Esophagus muscularis mucosa (tissue), 4 donors: ENCODE measurements around the gene CTNNA1. TPM values are rescaled to one million over a fixed set of nuclear protein-coding genes. Genes with fewer than 3 reads are reported as not detected.

ENCODE experiments used
- DNase-seq: peaks from one replicate; pipeline ENCODE4 v3.0.0-alpha.2; 2017; ENCODE audit errors: extremely low spot score
- H3K27ac ChIP-seq, 4 donors: fragments of 200-600 bp; sonication (generic); replicated peaks in 1 of 4; 1 replicate in 3 of 4; 2 replicates in 1 of 4; pipeline ENCODE4 v1.5.1; 2016 to 2019; ENCODE audit warnings: mild to moderate bottlenecking in 1 of 4
- H3K27me3 ChIP-seq, 4 donors: fragments of 200-600 bp; sonication (generic); one replicate each; pipeline versions ENCODE4 v1.5.1 to v1.6.0; 2016 to 2019
- H3K36me3 ChIP-seq, 4 donors: fragments of 200-600 bp; sonication (generic); one replicate each; pipeline ENCODE4 v1.5.1; 2016 to 2019
- H3K4me1 ChIP-seq, 4 donors: fragments of 200-600 bp; sonication (generic); one replicate each; pipeline ENCODE4 v1.5.1; 2016 to 2019
- H3K4me3 ChIP-seq, 4 donors: fragments of 200-600 bp; sonication (generic); 1 replicate in 2 of 4; 2 replicates in 2 of 4; pipeline ENCODE4 v1.5.1; 2016 to 2019; ENCODE audit warnings: mild to moderate bottlenecking in 4 of 4, moderate library complexity in 1 of 4
- H3K9me3 ChIP-seq, 4 donors: fragments of 200-600 bp; sonication (generic); 1 replicate in 3 of 4; 2 replicates in 1 of 4; pipeline ENCODE4 v1.5.1; 2016 to 2019
- EP300 ChIP-seq: sonication (generic); formaldehyde crosslinking; IDR thresholded peaks from one replicate; pipeline ENCODE4 v1.6.1; 2017; ENCODE audit warnings: antibody characterized with exemption
- POLR2A ChIP-seq: fragments of 450-650 bp; IDR thresholded peaks from one replicate; pipeline ENCODE4 v1.6.1; 2017; ENCODE audit warnings: antibody characterized with exemption, moderate library complexity, mild to moderate bottlenecking, low read depth
- POLR2AphosphoS5 ChIP-seq, 2 donors: sonication (generic); formaldehyde crosslinking; IDR thresholded peaks; one replicate each; pipeline ENCODE4 v1.6.1; 2017; ENCODE audit warnings: antibody characterized with exemption in 2 of 2
- WGBS: methylation state at CpG from one replicate; pipeline ENCODE4 v1.1.5; 2018; 5-methylcytosine and 5-hydroxymethylcytosine counted together
- intact Hi-C: fragments of 100-400 bp; cut with DNase I; formaldehyde crosslinking; loops from one replicate; pipeline ENCODE4 v1.15.1; 2023
- total RNA-seq, 4 donors: library from RNA; depleted of rRNA; stranded (reverse); fragments of >200 nt; gene quantifications; one replicate each; pipeline versions ENCODE4 v1.1.0 to v1.2.1, GENCODE V29; 2016
- TF ChIP-seq, protein P1 (sequence below), 3 experiments: fragments of 200-600 bp in 2 of 3; fragments of 450-650 bp in 1 of 3; sonication (generic) in 2 of 3; IDR thresholded peaks; one replicate each; pipeline ENCODE4 v1.5.1; 2017 to 2019; ENCODE audit warnings: antibody characterized with exemption in 3 of 3, mild to moderate bottlenecking in 2 of 3, moderate library complexity in 1 of 3

Gene CTNNA1
- total RNA-seq, 4 donors from 2014 or later, result 335 to 423 (median 369) TPM

DNA sequence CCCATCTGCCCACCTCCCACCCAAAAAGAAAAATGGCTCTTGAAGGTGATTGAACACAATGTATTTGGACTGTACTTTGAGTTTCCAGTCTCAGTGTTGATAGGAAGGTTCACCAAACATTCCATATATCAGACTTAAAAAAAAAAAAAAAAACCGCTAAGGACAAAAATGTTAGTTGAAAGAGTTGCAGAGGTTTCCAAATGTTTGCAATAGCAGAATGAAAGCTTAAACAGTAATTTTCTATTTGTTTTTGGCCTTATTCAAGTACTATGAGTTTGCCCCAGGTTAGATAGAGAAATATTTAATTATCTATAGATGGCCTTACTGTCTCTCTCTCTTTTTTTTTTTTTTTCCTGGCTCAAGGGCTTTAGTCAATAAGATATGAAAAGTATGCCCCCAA, 115.8 kb downstream of the CTNNA1 start:
- no peak for DNase-seq
- Histone ChIP-seq H3K4me3 (no peak overlapping the region), H3K27me3 (no peaks in the 10 kb centered on the region), H3K27ac (no peak overlapping the region), H3K9me3 (no peaks in the 10 kb centered on the region), H3K4me1 (peaks cover 46 to 67% (median 60%) of the 10 kb centered on the region in 4 donors), H3K36me3 (no peaks in the 10 kb centered on the region)
- intact Hi-C loops, result no loop called here
- TF ChIP-seq POLR2AphosphoS5 (IDR thresholded peaks at IDR 0.05) (no peak), EP300 (no peak), POLR2A (no peak)
- TF ChIP-seq, protein P1, sequence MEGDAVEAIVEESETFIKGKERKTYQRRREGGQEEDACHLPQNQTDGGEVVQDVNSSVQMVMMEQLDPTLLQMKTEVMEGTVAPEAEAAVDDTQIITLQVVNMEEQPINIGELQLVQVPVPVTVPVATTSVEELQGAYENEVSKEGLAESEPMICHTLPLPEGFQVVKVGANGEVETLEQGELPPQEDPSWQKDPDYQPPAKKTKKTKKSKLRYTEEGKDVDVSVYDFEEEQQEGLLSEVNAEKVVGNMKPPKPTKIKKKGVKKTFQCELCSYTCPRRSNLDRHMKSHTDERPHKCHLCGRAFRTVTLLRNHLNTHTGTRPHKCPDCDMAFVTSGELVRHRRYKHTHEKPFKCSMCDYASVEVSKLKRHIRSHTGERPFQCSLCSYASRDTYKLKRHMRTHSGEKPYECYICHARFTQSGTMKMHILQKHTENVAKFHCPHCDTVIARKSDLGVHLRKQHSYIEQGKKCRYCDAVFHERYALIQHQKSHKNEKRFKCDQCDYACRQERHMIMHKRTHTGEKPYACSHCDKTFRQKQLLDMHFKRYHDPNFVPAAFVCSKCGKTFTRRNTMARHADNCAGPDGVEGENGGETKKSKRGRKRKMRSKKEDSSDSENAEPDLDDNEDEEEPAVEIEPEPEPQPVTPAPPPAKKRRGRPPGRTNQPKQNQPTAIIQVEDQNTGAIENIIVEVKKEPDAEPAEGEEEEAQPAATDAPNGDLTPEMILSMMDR (IDR thresholded peaks at IDR 0.05), result no peak
- WGBS, result 83% methylated on average over 1 of the region's 1 CpG

DNA sequence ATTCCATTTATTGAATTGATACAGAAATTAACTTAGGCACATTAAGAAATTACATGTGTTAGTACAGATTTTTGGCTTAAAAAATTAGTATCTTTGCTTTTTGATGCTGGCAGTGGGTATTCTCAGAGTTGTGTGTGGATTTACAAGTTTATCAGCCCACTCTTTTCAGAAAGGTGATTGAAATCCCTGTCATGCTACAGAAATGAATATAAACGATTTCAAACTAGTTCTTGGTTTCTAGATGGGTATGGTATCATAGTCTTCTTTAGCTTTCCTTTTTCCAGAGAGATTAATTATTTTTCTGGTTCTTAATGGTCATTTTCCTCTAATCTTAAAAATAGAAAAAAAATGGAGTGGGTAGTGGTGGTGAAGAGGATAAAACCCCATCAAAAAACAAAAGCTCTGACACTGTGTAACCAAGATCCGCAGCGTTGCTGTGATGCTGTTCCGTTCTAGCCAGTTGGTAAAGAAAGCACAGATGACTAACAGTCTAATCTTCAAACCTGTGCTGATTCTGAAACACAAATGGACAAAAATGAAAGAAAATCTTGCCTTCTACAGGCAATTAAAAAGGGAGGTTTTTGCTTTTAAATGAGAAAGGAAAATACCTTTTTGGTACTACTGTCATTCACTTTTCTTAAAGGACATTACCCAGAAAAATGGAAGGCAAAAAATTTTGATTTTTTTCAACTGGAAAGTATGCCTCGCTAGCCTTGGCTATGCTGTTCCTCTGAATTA, 116.7 kb downstream of the CTNNA1 start:
- 70% methylated on average over 5 of the region's 5 CpGs for WGBS
- Histone ChIP-seq H3K9me3 (no peaks in the 10 kb centered on the region), H3K27ac (no peak overlapping the region), H3K36me3 (no peaks in the 10 kb centered on the region), H3K27me3 (no peaks in the 10 kb centered on the region), H3K4me3 (no peak overlapping the region), H3K4me1 (peaks cover 50 to 75% (median 69%) of the 10 kb centered on the region in 4 donors)
- no peak for DNase-seq
- no peak for TF ChIP-seq POLR2AphosphoS5 (IDR thresholded peaks at IDR 0.05)
- TF ChIP-seq, protein P1 (IDR thresholded peaks at IDR 0.05), result no peak
- TF ChIP-seq POLR2A, result no peak
- TF ChIP-seq EP300, result no peak
- intact Hi-C loops, result no loop called here

DNA sequence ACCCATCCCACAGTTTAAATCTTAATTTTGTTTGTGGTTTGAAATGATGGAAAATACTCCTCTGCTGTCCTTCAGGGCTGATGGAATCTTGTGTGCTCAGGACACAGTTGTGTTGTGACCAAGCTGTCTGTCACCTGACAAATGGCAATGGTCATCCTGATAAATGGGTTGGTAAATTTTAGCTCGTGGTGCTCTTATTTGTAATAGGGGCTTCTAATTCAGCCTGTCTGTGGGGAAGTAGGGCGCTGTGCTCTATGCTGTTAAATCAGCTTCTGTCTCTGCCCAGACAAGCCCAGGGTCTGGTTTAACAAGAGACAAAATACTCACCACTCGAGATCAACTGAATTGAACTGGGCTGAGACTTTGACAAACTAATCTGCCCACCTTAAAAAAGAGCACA, 117.4 kb downstream of the CTNNA1 start:
- DNase-seq, result no peak
- H3K27ac ChIP-seq, result no peak overlapping the region
- intact Hi-C loops, result no loop called here
- no peaks in the 10 kb centered on the region for H3K36me3 ChIP-seq
- H3K9me3 ChIP-seq, result no peaks in the 10 kb centered on the region
- H3K27me3 ChIP-seq, result no peaks in the 10 kb centered on the region
- no peak overlapping the region for H3K4me3 ChIP-seq
- H3K4me1 ChIP-seq, result peaks cover 55 to 82% (median 76%) of the 10 kb centered on the region in 4 donors
- TF ChIP-seq POLR2AphosphoS5 (IDR thresholded peaks at IDR 0.05) (no peak), EP300 (no peak), POLR2A (no peak)
- TF ChIP-seq, protein P1 (IDR thresholded peaks at IDR 0.05), result no peak
- 54% methylated on average over 3 of the region's 3 CpGs for WGBS

DNA sequence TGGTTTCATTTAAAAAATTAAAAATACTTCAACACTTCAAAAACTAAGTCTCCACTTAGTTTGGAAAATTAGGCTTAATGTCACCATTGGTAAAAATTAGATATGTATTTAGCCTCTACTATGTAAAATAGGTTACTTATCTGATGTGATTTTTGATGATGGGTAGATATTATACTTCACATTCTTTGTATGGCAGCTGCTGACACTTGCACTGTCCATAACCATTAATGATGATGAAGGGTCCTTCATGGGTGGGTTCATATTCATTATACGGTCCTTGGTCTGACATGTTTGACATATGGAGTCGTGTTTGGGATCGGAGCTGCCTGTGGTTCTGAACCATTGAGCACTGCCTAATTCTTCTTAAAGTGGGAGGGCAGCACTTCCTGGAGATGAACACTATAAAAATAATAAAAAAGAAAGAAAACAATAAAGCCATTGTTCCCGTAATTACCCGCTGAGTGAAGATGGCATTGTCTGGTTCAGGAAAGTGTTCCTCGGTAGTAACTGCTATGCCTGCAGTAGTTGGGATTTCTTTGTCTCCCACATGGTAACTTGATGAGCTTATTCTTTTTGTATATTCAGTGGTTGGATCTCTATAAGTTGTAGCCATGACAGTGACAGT, 119.7 kb downstream of the CTNNA1 start:
- Histone ChIP-seq H3K9me3 (no peaks in the 10 kb centered on the region), H3K4me3 (no peak overlapping the region), H3K27me3 (no peaks in the 10 kb centered on the region), H3K27ac (no peak overlapping the region), H3K4me1 (peaks cover 48 to 75% (median 72%) of the 10 kb centered on the region in 4 donors), H3K36me3 (no peaks in the 10 kb centered on the region)
- DNase-seq, result no peak
- intact Hi-C loops, result no loop called here
- TF ChIP-seq, protein P1 (IDR thresholded peaks at IDR 0.05), result no peak
- TF ChIP-seq POLR2AphosphoS5 (IDR thresholded peaks at IDR 0.05), result no peak
- WGBS, result 86% methylated on average over 6 of the region's 6 CpGs
